ACHN (cell line): Measurements from ENCODE around the gene MOB1B.
"Not testable (repeated sequence)": the region's sequence is repeated elsewhere in the genome, so short reads cannot be mapped to it uniquely, and the experiment has no call there.

Experiments used
- DNase-seq: peaks from one replicate; pipeline ENCODE4 v3.0.0-alpha.2; 2015
- in situ Hi-C: cut with HindIII; loops from 2 replicates; pipeline ENCODE4 v1.10.0; 2017; ENCODE audit warnings: low sequenced_read_pairs, low pct_ligation_motif_present, low pct_unique_long_range_greater_than_20kb

MOB1B gene

GRCh38 chr4:70901984-70902576 lies at the start of gene MOB1B:
Gene MOB1B (plus strand): TSS chr4:70902369. CDS start chr4:70902537, 168 bp downstream.
- in situ Hi-C loops = no loop called here
- DNase-seq = peak; percentile 85

- DNase-seq = no peak
- in situ Hi-C loops = no loop called here
Measured at GRCh38 chr4:70855464-70855863, 46.7 kb upstream of the MOB1B start.

GRCh38 chr4:70858454-70858853 lies 43.7 kb upstream of the MOB1B start:
- DNase-seq = no peak
- in situ Hi-C loops = no loop called here

GRCh38 chr4:70859066-70859465 lies 43.1 kb upstream of the MOB1B start:
- DNase-seq = no peak
- in situ Hi-C loops = no loop called here

DNA sequence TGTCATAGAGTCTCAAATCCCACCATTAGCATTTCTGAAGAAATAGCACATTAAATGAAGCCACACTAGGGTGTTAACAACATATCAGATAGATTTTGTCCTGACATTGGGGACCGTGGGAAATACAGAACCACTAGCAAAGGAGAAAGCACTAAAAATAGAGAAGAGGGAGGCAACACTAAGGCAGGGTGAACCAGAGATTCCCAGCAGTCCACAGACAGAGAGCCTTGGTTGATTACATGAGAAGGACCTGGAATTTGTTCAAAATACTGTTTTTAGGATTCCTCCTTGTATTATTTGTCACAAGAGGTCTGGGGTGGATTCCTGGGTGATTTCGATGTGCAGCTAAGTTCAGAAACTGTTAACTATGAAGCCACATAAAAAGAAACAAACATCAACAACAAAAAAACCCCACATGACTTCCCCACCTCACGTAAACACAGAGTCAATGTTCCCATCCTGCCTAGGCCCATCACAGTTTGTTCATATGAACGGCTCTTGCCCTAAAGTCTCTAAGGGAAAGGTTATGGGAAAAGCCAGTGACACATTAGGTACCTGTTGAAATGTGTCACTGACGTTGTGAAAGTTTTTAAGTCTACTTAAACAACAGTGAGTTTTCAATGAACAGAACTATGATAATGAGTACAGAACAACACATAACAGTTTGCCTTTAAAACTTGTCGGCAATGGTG lies 38.9 kb upstream of the MOB1B start:
- in situ Hi-C loops = no loop called here
- no peak for DNase-seq

DNA sequence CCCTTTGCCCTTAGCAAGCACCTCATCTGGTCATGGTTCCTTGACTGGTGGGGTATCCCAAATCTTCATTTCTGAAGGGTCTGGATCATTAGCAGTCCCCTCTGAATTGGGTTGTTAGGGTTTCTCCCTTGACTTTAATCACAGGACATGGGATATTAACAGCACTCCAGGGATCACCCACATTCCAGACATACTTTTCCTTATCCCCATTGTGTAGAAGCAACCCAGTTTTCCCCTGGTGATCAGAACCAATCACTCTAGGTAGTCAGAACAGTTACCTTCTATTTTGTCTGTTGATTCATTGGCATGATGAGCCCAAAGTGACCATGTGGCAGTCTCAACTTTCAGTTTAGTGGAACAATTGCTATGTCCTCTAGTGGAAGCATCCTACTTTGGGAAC lies 33.4 kb upstream of the MOB1B start:
- in situ Hi-C loops = no loop called here
- no peak for DNase-seq

DNA sequence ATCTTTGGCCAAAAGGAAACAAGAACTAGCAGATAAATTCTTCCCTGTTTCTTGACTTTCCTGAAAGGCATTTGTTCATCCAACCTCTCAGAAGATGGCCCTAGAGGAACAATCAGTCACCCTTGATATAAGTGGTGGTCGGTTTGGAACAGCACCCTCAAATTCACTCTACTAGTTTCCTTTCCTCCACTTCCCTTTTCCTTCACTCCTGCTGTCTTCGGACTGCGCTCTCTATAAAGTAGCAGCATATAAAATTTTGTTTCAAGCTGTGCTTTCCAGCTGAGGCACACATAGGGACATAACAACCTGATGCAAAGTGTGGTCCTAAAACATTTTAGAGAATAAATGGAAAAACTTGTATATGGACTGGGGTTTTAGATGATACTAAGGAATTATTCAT lies 29.0 kb upstream of the MOB1B start:
- no peak for DNase-seq
- in situ Hi-C loops = no loop called here

DNA sequence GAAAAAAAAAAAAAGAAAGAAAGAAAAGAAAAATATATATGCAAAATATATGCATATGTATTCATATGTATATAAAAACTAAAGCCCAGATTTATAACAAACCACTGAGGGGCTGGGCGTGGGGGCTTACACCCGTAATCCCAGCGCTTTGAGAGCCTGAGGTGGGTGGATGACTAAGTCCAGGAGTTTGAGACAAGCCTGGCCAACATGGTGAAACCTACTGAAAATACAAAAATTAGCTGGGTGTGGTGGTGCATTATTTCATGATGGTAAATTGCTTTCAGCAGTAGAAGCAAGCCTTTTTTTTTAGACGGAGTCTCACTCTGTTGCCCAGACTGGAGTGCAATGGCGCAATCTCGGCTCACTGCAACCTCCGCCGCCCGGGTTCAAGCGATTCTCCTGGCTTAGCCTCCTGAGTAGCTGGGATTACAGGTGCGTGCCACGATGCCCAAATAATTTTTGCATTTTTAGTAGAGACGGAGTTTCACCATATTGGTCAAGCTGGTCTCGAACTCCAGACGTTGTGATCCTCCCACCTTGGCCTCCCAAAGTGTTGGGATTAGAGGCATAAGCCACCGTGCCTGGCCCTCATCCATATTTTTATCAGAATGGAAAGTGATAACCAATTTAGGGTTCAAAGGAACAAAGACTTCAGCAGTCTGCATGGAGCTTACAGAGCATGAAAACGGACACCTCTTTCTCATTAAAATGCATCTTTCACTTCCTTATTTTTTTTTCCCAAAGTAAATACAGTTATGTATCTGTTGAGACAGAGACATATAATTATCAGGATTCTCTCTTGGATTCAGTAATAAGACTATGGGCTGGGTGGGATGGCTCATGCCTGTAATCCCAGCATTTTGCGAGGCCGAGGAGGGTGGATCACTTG lies 27.7 kb upstream of the MOB1B start:
- no peak for DNase-seq
- in situ Hi-C loops = no loop called here

- in situ Hi-C loops = no loop called here
Measured at GRCh38 chr4:70877556-70877955, 24.6 kb upstream of the MOB1B start.

GRCh38 chr4:70880739-70881138 lies 21.4 kb upstream of the MOB1B start:
- DNase-seq = no peak
- in situ Hi-C loops = no loop called here

More at GRCh38 chr4:70877556-70877955, 24.6 kb upstream of the MOB1B start:
- DNase-seq = no peak

DNA sequence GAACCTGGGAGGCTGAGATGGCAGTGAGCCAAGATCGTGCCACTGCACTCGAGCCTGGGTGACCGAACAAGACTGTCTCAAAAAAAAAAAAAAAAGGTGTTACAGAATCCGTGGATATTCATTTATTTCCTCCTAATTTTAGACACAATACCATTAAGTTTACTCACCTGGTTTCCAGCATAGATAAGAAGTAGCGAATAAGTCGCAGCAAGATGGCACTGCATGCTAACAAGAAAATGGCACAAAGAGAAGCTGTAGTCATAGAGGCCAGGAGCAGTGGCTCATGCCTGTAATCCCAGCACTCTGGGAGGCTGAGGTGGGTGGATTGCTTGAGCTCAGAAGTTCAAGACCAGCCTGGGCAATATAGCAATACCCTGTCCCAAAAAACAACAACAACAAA lies 17.0 kb upstream of the MOB1B start:
- in situ Hi-C loops = no loop called here
- no peak for DNase-seq

- no peak for DNase-seq
- in situ Hi-C loops = no loop called here
Measured at GRCh38 chr4:70892086-70892769, 9.9 kb upstream of the MOB1B start.

GRCh38 chr4:70893790-70894189 lies 8.4 kb upstream of the MOB1B start:
- in situ Hi-C loops = no loop called here
- DNase-seq = no peak

DNA sequence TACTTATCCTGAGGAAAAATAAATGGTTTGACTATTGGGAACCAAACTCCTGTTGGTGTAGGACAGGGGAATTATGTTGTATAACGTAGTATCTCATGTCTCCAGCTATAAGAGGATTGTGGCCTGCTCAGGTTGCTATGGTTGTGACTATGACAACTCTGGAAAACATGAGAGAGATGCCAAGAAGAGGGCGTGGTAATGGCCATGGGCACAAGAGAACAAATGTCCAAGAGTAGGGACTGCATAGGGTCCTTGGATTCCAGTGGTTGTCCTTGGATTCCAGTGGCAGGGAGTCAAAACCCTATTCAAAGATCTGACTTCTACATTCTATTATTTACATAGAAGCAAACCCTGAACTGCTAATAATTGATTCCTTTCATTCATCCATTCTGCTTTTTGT lies 6.8 kb upstream of the MOB1B start:
- no peak for DNase-seq
- in situ Hi-C loops = no loop called here

- DNase-seq = peak; percentile 2
- in situ Hi-C loops = no loop called here
Measured at GRCh38 chr4:70895811-70896491, 6.2 kb upstream of the MOB1B start.

- in situ Hi-C loops = not testable (repeated sequence)
Measured at GRCh38 chr4:70898581-70898980, 3.6 kb upstream of the MOB1B start.

GRCh38 chr4:70901607-70901983 lies 574 bp upstream of the MOB1B start:
- no peak for DNase-seq
- in situ Hi-C loops = no loop called here

More at GRCh38 chr4:70898581-70898980, 3.6 kb upstream of the MOB1B start:
- not testable (repeated sequence) for DNase-seq

- in situ Hi-C loops = no loop called here
- DNase-seq = peak; percentile 24
Measured at GRCh38 chr4:70902577-70903290, 565 bp downstream of the MOB1B start.
